ENCODE results near the gene SUPT4H1. TPM values are rescaled to one million over a fixed set of nuclear protein-coding genes. Genes with fewer than 3 reads are reported as not detected.

SUPT4H1 gene
- total and polyA plus RNA-seq, 9 of the 15 experiments (the other 6 are each of a cell fraction or from before 2014, with no cell fraction given), result 62.1 to 320 (median 117) TPM

- TF ChIP-seq ZNF75A (CRISPR knock-in tag; IDR thresholded peaks at IDR 0.05) (no peak), ZNF707 (CRISPR knock-in tag; conservative IDR thresholded peaks at IDR 0.05) (no peak), COPS2 (conservative IDR thresholded peaks at IDR 0.05) (no peak), ZNF511 (CRISPR knock-in tag; IDR thresholded peaks at IDR 0.05) (no peak), ZNF212 (CRISPR knock-in tag; IDR thresholded peaks at IDR 0.05) (no peak), PRPF4 (IDR thresholded peaks at IDR 0.05; ENCODE audit: insufficient read depth, low read depth, low read length, poor library complexity, severe bottlenecking) (no peak), NCOR1 (IDR thresholded peaks at IDR 0.05) (peak; percentile 24; the same call in 1 of the 2 replicates), SIN3B (IDR thresholded peaks at IDR 0.05; ENCODE audit: low read depth) (no peak), SRF (CRISPR knock-in tag; IDR thresholded peaks at IDR 0.05) (0 out of 4 replicates have a peak, but pooled peaks of 1 of the 2 experiments have one; percentile 39), ZNF318 (IDR thresholded peaks at IDR 0.05; ENCODE audit: borderline replicate concordance in 1 of 2, low read depth in 1 of 2) (peak in 1 of 2 experiments; percentile 23; a peak in 1 of 4 replicates), SRSF3 (IDR thresholded peaks at IDR 0.05; ENCODE audit: insufficient read depth, low read length) (no peak), SMC3 (conservative IDR thresholded peaks at IDR 0.05; ENCODE audit: insufficient read depth, low read depth, low read length) (no peak), ARID1B (IDR thresholded peaks at IDR 0.05) (peak; percentile 78), SP1 (CRISPR knock-in tag; IDR thresholded peaks at IDR 0.05) (no peak), TCF3 (CRISPR knock-in tag; IDR thresholded peaks at IDR 0.05) (peak; percentile 25; the same call in 1 of the 2 replicates), MBD1 (CRISPR knock-in tag; IDR thresholded peaks at IDR 0.05) (no peak), TAF15 (IDR thresholded peaks at IDR 0.05; ENCODE audit: low read depth, low read length) (no peak)
Observed at GRCh38 chr17:58391302-58391984, 39.4 kb upstream of the SUPT4H1 start (continued).
